Measurements from ENCODE around the gene SRSF6. TPM values are rescaled to one million over a fixed set of nuclear protein-coding genes. Genes with fewer than 3 reads are reported as not detected.

The SRSF6 gene
- total and polyA plus RNA-seq, 10 of the 15 experiments (the other 5 are each of a cell fraction or from before 2014, with no cell fraction given) = 57.2 to 191 (median 108) TPM

DNA sequence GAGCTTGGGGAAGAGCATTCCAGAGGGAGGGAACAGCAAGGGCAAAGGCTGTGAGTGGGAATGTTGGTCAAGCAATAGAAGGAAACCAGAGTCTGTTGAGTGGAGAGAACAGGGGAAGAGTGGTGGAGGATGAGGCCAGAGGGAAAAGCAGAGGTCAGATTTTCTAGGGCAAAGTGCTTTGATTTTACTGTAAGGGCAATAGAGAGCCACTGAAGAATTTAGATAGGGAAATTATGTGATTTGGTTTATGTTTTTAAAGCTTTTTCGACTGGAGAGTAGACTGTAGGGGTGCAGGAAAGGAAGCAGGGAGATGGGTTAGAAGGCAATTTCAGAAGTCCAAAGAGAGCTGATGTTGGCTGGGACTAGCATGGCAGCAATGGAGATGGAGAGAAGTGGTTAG, 54.2 kb downstream of the SRSF6 start:
- BruUV-seq (replicated peaks) = no TSS peak
- Histone ChIP-seq H3K9ac (ENCODE audit: control insufficient read depth, insufficient read depth, low read length) (no peak overlapping the region), H4K20me1 (ENCODE audit: control insufficient read depth, insufficient read depth) (no peaks in the 10 kb centered on the region), H3K27ac (ENCODE audit: control insufficient read depth, insufficient read depth) (no peak overlapping the region), H3K36me3 (ENCODE audit: control insufficient read depth in 2 of 2, insufficient read depth in 2 of 2, low read length in 1 of 2) (no peaks in the 10 kb centered on the region), H3K4me3 (no peak overlapping the region), H3K27me3 (replicated peaks in 1 of 2; ENCODE audit: control insufficient read depth in 2 of 2, insufficient read depth in 2 of 2, low read length in 1 of 2) (peaks cover 2 to 8% of the 10 kb centered on the region in 2 experiments; a peak in 2 of 4 replicates), H3K4me2 (ENCODE audit: control insufficient read depth, insufficient read depth) (no peak overlapping the region), H3K79me2 (ENCODE audit: control insufficient read depth, insufficient read depth, low read length) (peaks cover 2% of the 10 kb centered on the region), H3K9me3 (replicated peaks; ENCODE audit: control insufficient read depth, insufficient read depth, low read length) (no peaks in the 10 kb centered on the region), H2AFZ (ENCODE audit: control insufficient read depth, low read depth, low read length) (no peak overlapping the region), H3K4me1 (ENCODE audit: control insufficient read depth, insufficient read depth, low read length) (peaks cover 3% of the 10 kb centered on the region; the same call in 1 of the 2 replicates)
- in situ Hi-C loops (cut with MboI) = no loop called here
- FAIRE-seq = no peak
- ChIA-PET SMC1A (ENCODE audit: uncharacterized antibody, unreplicated experiment) (no interaction called here), CTCF (no interaction called here), POLR2A (no interaction called here), RAD21 (ENCODE audit: unreplicated experiment) (no interaction called here)
- no peak for ATAC-seq
- 53% methylated on average over 1 of the region's 1 CpG for WGBS (ENCODE audit: insufficient coverage, insufficient replicate concordance, low lambda C conversion rate, missing lambda C conversion rate)
- DNase-seq (ENCODE audit: low read depth, low spot score) = no peak
- TF ChIP-seq STAT3 (IDR thresholded peaks at IDR 0.05; ENCODE audit: low read depth, low read length) (no peak), POLR2AphosphoS5 (IDR thresholded peaks at IDR 0.05; ENCODE audit: low read length) (no peak), FOXK2 (IDR thresholded peaks at IDR 0.05) (no peak), ETV6 (conservative IDR thresholded peaks at IDR 0.05 in 1 of 2, IDR thresholded peaks at IDR 0.05 in 1 of 2; ENCODE audit: borderline replicate concordance in 1 of 2, low read depth in 1 of 2) (no peak), PAX5 (IDR thresholded peaks at IDR 0.05; ENCODE audit: borderline replicate concordance, low read depth, low read length) (no peak), ZNF622 (IDR thresholded peaks at IDR 0.05) (no peak), RFX5 (IDR thresholded peaks at IDR 0.05; ENCODE audit: low read depth, low read length) (no peak), BHLHE40 (IDR thresholded peaks at IDR 0.05; ENCODE audit: borderline replicate concordance in 1 of 2, low read depth in 2 of 2, low read length in 1 of 2) (no peak)
- intact Hi-C loops (cut with micrococcal nuclease; ENCODE audit: unreplicated experiment) = loop anchor here (5.0 kb wide), 1 partner anchor 55 kb away; the partner anchor contains the start of gene SRSF6
